NCI-H2196 (cell line): ENCODE measurements around the gene IFI16.

Experiments used
- DNase-seq: peaks from one replicate; lab custom pipeline; 2025; ENCODE audit not compliant: unreplicated experiment; lab: John Stamatoyannopoulos, UW

Gene IFI16

GRCh38 chr1:159058751-159059150 is 49.0 kb downstream of the IFI16 start:
- DNase-seq, result no peak

- DNase-seq, result no peak
Observed at GRCh38 chr1:159065106-159065505, 55.4 kb downstream of the IFI16 start.

GRCh38 chr1:159066108-159066507 is 56.4 kb downstream of the IFI16 start:
- DNase-seq, result no peak

- DNase-seq, result no peak
Observed at GRCh38 chr1:159067699-159068621, 58.3 kb downstream of the IFI16 start.

- no peak for DNase-seq
Observed at GRCh38 chr1:159068886-159069285, 59.2 kb downstream of the IFI16 start.

GRCh38 chr1:159071970-159072582 is 62.4 kb downstream of the IFI16 start:
- peak; percentile 29 for DNase-seq

GRCh38 chr1:159076438-159077119 is 66.9 kb downstream of the IFI16 start, which contains the start of gene AIM2:
Gene AIM2 (minus strand): TSS chr1:159076766. CDS start chr1:159073499, 3,267 bp downstream.
- no peak for DNase-seq

GRCh38 chr1:159077120-159077961 is 67.6 kb downstream of the IFI16 start:
- DNase-seq, result no peak

- no peak for DNase-seq
Observed at GRCh38 chr1:159079525-159079924, 69.8 kb downstream of the IFI16 start.

- no peak for DNase-seq
Observed at GRCh38 chr1:159081626-159082025, 71.9 kb downstream of the IFI16 start.

- DNase-seq, result no peak
Observed at GRCh38 chr1:159083013-159083412, 73.3 kb downstream of the IFI16 start.

- DNase-seq, result no peak
Observed at GRCh38 chr1:159084152-159084551, 74.4 kb downstream of the IFI16 start.

- DNase-seq, result no peak
Observed at GRCh38 chr1:159084867-159085266, 75.2 kb downstream of the IFI16 start.

GRCh38 chr1:159088050-159088449 is 78.3 kb downstream of the IFI16 start:
- DNase-seq, result no peak

GRCh38 chr1:159088546-159089183 is 79.0 kb downstream of the IFI16 start:
- DNase-seq, result no peak

GRCh38 chr1:159089184-159089791 is 79.6 kb downstream of the IFI16 start:
- DNase-seq, result no peak

GRCh38 chr1:159090286-159091179 is 80.8 kb downstream of the IFI16 start:
- DNase-seq, result no peak

GRCh38 chr1:159091180-159091560 is 81.5 kb downstream of the IFI16 start:
- DNase-seq, result no peak

GRCh38 chr1:159091607-159092031 is 81.9 kb downstream of the IFI16 start:
- no peak for DNase-seq
